ENCODE measurements around the gene RING1. TPM values are rescaled to one million over a fixed set of nuclear protein-coding genes. Genes with fewer than 3 reads are reported as not detected.

The RING1 gene
- total RNA-seq, 2 experiments from 2014 or later = 26.8 to 27.5 TPM

GRCh38 chr6:33251395-33252012, 43.2 kb downstream of the RING1 start:
- DNase-seq (no peak), ATAC-seq (no peak)
- ChIA-PET CTCF (interaction anchor here (3.9 to 4.7 kb wide), 2 partner anchors 54 to 126 kb away, joined by 51 to 75 read pairs; partner anchors contain the start of genes RXRB and SLC39A7), POLR2A (interaction anchor here (0.6 to 5.2 kb wide), 9 partner anchors 9 to 170 kb away, joined by 3 to 53 read pairs (median 5); partner anchors contain the start of genes RING1, RPS18 and VPS52)
- TF ChIP-seq CTCF (IDR thresholded peaks at IDR 0.05) = no peak
- Mint-ChIP-seq H3K4me3 (peak overlapping the region; percentile 16), H3K36me3 (ENCODE audit: low read depth) (peaks cover 31% of the 10 kb centered on the region), H3K4me1 (ENCODE audit: low read depth) (peaks cover 34% of the 10 kb centered on the region), H3K27me3 (no peaks in the 10 kb centered on the region), H3K27ac (peak overlapping the region; percentile 63), H3K9me3 (no peaks in the 10 kb centered on the region)
- intact Hi-C loops (cut with micrococcal nuclease) = no loop called here

- Mint-ChIP-seq H3K27me3 (no peaks in the 10 kb centered on the region), H3K27ac (no peak overlapping the region), H3K4me3 (no peak overlapping the region), H3K4me1 (ENCODE audit: low read depth) (peaks cover 34% of the 10 kb centered on the region), H3K9me3 (no peaks in the 10 kb centered on the region), H3K36me3 (ENCODE audit: low read depth) (peaks cover 31% of the 10 kb centered on the region)
- POLR2A ChIA-PET = no interaction called here
- no peak for DNase-seq
- no peak for TF ChIP-seq CTCF (IDR thresholded peaks at IDR 0.05)
- no peak for ATAC-seq
- CTCF ChIA-PET = no interaction called here
- intact Hi-C loops (cut with micrococcal nuclease) = no loop called here
Measured at GRCh38 chr6:33252759-33253158, 44.5 kb downstream of the RING1 start.

- Mint-ChIP-seq H3K9me3 (no peaks in the 10 kb centered on the region), H3K36me3 (ENCODE audit: low read depth) (peaks cover 35% of the 10 kb centered on the region), H3K4me3 (no peak overlapping the region), H3K4me1 (ENCODE audit: low read depth) (peaks cover 29% of the 10 kb centered on the region), H3K27me3 (no peaks in the 10 kb centered on the region), H3K27ac (no peak overlapping the region)
- ChIA-PET POLR2A (interaction anchor here (5.1 kb wide), 1 partner anchor 16 kb away, joined by 32 read pairs; the partner anchor contains the start of genes RPS18 and VPS52), CTCF (no interaction called here)
- TF ChIP-seq CTCF (IDR thresholded peaks at IDR 0.05) = no peak
- intact Hi-C loops (cut with micrococcal nuclease) = no loop called here
- no peak for DNase-seq
- ATAC-seq = no peak
Measured at GRCh38 chr6:33254591-33254990, 46.3 kb downstream of the RING1 start.

GRCh38 chr6:33259032-33259431, 50.7 kb downstream of the RING1 start:
- ATAC-seq = no peak
- POLR2A ChIA-PET = interaction anchor here (1.7 to 5.1 kb wide), 2 partner anchors 10 to 12 kb away, joined by 7 to 32 read pairs; partner anchors contain the start of genes RPS18 and VPS52
- H3K4me1 Mint-ChIP-seq (ENCODE audit: low read depth) = peaks cover 9% of the 10 kb centered on the region
- H3K4me3 Mint-ChIP-seq = no peak overlapping the region
- TF ChIP-seq CTCF (IDR thresholded peaks at IDR 0.05) = no peak
- intact Hi-C loops (cut with micrococcal nuclease) = no loop called here
- no peak overlapping the region for H3K27ac Mint-ChIP-seq
- H3K27me3 Mint-ChIP-seq = no peaks in the 10 kb centered on the region
- no peak for DNase-seq
- peaks cover 30% of the 10 kb centered on the region for H3K36me3 Mint-ChIP-seq (ENCODE audit: low read depth)
- H3K9me3 Mint-ChIP-seq = no peaks in the 10 kb centered on the region
- CTCF ChIA-PET = no interaction called here

Small RNA genes lying within 50 kb of the gene (microRNA-seq; reads per million reads assigned to microRNA genes)
- gene MIR219A1 (ENCODE audit: borderline microRNAs expressed, borderline replicate concordance) = 7.3 reads per million, percentile 27 among the genes with 10 or more reads in this experiment

Other genes with a start within 250 kb of the RING1 start
- 100 to 1,000 TPM; 219 to 235 TPM for gene BRD2, start 239.9 kb upstream of the RING1 start, total RNA-seq
- 1 to 10 TPM; 6.4 to 8.1 TPM for gene HLA-DOA, start 198.9 kb upstream of the RING1 start, total RNA-seq
- 10 to 100 TPM; 27.6 to 27.9 TPM for gene HLA-DPA1, start 134.9 kb upstream of the RING1 start, total RNA-seq
- 10 to 100 TPM; 12.3 to 14.8 TPM for gene HLA-DPB1, start 132.5 kb upstream of the RING1 start, total RNA-seq
- gene COL11A2, start 16.0 kb upstream of the RING1 start, total RNA-seq = 1 to 10 TPM; 1.3 to 1.4 TPM
- 10 to 100 TPM; 41.2 to 41.9 TPM for gene RXRB, start 7.8 kb upstream of the RING1 start, total RNA-seq
- 10 to 100 TPM; 43.1 to 43.3 TPM for gene SLC39A7, start 7.6 kb upstream of the RING1 start, total RNA-seq
- gene HSD17B8, start 3.8 kb upstream of the RING1 start, total RNA-seq = 10 to 100 TPM; 40.6 to 42.0 TPM
- gene VPS52, start 63.4 kb downstream of the RING1 start, total RNA-seq = 10 to 100 TPM; 31.2 to 34.3 TPM
- gene RPS18, start 63.6 kb downstream of the RING1 start, total RNA-seq = 1,000 to 10,000 TPM; 4,910 to 4,938 TPM
- 1 to 10 TPM; 3.6 to 4.2 TPM for gene B3GALT4, start 68.6 kb downstream of the RING1 start, total RNA-seq
- 10 to 100 TPM; 64.0 to 72.2 TPM for gene WDR46, start 80.7 kb downstream of the RING1 start, total RNA-seq
- 10 to 100 TPM; 78.1 to 92.3 TPM for gene PFDN6, start 81.1 kb downstream of the RING1 start, total RNA-seq
- 10 to 100 TPM; 24.2 to 24.3 TPM for gene RGL2, start 90.4 kb downstream of the RING1 start, total RNA-seq
- 100 to 1,000 TPM; 179 to 183 TPM for gene TAPBP, start 105.6 kb downstream of the RING1 start, total RNA-seq
- 1 to 10 TPM; 7.2 to 7.5 TPM for gene ZBTB22, start 109.2 kb downstream of the RING1 start, total RNA-seq
- gene DAXX, start 114.5 kb downstream of the RING1 start, total RNA-seq = 10 to 100 TPM; 59.8 to 72.4 TPM
- gene KIFC1, start 183.3 kb downstream of the RING1 start, total RNA-seq = 10 to 100 TPM; 93.4 to 96.0 TPM
- 10 to 100 TPM; 31.9 to 32.6 TPM for gene PHF1, start 202.5 kb downstream of the RING1 start, total RNA-seq
- gene CUTA, start 209.6 kb downstream of the RING1 start, total RNA-seq = 100 to 1,000 TPM; 155 to 160 TPM
- gene SYNGAP1, start 211.6 kb downstream of the RING1 start, total RNA-seq = 10 to 100 TPM; 57.9 to 67.0 TPM
- 1 to 10 TPM; 7.8 to 8.7 TPM for gene ZBTB9, start 246.1 kb downstream of the RING1 start, total RNA-seq

Data from activated CD8-positive, alpha-beta T cell treated with anti-CD3 and anti-CD28 coated beads for 36 hours (primary cell).